Esophagus muscularis mucosa (tissue), 4 donors: Measurements from ENCODE around the gene PARVB.

Source experiments
- CTCF ChIP-seq, 3 experiments: fragments of 200-600 bp in 2 of 3; fragments of 450-650 bp in 1 of 3; sonication (generic) in 2 of 3; IDR thresholded peaks; one replicate each; pipeline ENCODE4 v1.5.1; 2017 to 2019; ENCODE audit warnings: antibody characterized with exemption in 3 of 3, mild to moderate bottlenecking in 2 of 3, moderate library complexity in 1 of 3
- EP300 ChIP-seq: sonication (generic); formaldehyde crosslinking; IDR thresholded peaks from one replicate; pipeline ENCODE4 v1.6.1; 2017; ENCODE audit warnings: antibody characterized with exemption
- POLR2A ChIP-seq: fragments of 450-650 bp; IDR thresholded peaks from one replicate; pipeline ENCODE4 v1.6.1; 2017; ENCODE audit warnings: antibody characterized with exemption, moderate library complexity, mild to moderate bottlenecking, low read depth
- POLR2AphosphoS5 ChIP-seq, 2 donors: sonication (generic); formaldehyde crosslinking; IDR thresholded peaks; one replicate each; pipeline ENCODE4 v1.6.1; 2017; ENCODE audit warnings: antibody characterized with exemption in 2 of 2

- no peak for TF ChIP-seq CTCF (IDR thresholded peaks at IDR 0.05)
- TF ChIP-seq EP300, result no peak
- TF ChIP-seq POLR2A, result no peak
- no peak for TF ChIP-seq POLR2AphosphoS5 (IDR thresholded peaks at IDR 0.05)
Observed at GRCh38 chr22:44047891-44048301, 23.8 kb downstream of the PARVB start.
